ACHN (cell line): ENCODE data around the gene PYGO2.
A peak's percentile ranks its signal among the peaks of the same experiment; 100 is the strongest.

Source experiments
- DNase-seq: peaks from one replicate; pipeline ENCODE4 v3.0.0-alpha.2; 2015
- in situ Hi-C: cut with HindIII; loops from 2 replicates; pipeline ENCODE4 v1.10.0; 2017; ENCODE audit warnings: low sequenced_read_pairs, low pct_ligation_motif_present, low pct_unique_long_range_greater_than_20kb

PYGO2 gene, protein sequence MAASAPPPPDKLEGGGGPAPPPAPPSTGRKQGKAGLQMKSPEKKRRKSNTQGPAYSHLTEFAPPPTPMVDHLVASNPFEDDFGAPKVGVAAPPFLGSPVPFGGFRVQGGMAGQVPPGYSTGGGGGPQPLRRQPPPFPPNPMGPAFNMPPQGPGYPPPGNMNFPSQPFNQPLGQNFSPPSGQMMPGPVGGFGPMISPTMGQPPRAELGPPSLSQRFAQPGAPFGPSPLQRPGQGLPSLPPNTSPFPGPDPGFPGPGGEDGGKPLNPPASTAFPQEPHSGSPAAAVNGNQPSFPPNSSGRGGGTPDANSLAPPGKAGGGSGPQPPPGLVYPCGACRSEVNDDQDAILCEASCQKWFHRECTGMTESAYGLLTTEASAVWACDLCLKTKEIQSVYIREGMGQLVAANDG

DNA sequence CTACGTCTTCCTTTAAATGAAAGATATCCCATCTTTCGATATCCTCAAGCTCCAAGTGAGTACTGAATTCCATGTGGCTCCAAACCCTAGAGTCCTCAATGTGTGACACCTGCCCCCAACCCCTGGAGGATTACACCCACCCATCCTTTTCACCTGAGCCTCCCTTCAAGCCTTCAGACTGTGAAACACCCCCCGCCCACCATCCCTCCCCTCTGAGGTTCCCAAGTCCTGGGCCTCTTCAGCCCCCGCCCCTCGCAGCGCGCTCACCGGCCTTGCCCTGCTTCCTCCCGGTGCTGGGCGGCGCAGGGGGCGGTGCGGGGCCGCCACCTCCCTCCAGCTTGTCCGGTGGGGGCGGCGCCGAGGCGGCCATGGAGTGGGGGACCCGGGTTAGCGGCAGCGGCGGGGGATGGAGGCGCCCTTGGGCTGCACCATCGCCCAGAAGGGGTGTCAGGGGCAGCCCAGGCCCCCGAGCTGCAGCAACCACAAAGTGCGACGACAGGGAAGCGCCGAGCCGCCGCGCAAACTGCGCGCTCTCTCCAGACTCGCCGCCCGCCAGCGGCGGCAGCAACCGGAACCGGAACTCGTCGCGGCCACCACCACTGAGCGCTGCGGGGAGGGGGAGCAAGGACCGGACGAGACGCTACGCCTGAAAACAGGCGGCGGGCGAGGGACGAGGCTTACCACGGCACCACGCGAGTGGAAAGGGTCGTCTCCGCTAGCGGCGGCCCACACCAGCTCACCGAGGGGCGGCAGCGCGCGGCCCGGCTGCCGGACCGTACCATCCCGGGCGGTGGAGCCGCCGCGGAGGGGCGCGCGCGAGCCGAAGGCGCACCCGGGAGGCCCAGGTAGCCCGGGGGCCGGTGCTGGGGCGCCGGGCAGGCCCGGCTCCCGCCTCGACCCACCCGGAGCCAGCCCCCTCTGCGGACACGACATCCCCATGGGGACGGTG, at the start of gene PYGO2:
Gene PYGO2, minus strand, starts transcription at position 576 of the 949 bp plus-strand sequence. Its CDS starts 206 bp downstream, at position 370.
- DNase-seq: peak; percentile 84
- in situ Hi-C loops: no loop called here

DNA sequence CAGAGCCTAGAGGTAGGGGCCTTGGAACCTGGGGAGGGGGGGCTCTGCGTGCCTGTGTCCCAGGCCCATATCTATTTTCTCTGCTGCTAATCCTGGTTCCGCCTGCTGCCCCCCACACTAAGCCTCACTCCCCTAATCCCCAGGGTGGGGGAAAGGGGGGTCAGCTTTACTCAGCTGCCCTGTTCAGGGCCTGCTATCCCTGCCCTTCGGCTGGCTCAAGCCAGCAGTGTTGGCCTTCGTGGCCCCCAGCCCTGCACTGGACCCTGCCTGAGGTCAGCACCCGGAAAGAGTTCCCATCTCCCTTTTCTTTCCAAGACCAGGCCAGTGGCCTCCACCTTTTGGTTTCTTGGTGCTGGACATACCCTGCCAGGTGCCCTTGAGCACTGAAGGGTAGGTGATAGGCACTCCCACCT, 49.4 kb upstream of the PYGO2 start:
- DNase-seq: no peak
- in situ Hi-C loops: no loop called here

DNA sequence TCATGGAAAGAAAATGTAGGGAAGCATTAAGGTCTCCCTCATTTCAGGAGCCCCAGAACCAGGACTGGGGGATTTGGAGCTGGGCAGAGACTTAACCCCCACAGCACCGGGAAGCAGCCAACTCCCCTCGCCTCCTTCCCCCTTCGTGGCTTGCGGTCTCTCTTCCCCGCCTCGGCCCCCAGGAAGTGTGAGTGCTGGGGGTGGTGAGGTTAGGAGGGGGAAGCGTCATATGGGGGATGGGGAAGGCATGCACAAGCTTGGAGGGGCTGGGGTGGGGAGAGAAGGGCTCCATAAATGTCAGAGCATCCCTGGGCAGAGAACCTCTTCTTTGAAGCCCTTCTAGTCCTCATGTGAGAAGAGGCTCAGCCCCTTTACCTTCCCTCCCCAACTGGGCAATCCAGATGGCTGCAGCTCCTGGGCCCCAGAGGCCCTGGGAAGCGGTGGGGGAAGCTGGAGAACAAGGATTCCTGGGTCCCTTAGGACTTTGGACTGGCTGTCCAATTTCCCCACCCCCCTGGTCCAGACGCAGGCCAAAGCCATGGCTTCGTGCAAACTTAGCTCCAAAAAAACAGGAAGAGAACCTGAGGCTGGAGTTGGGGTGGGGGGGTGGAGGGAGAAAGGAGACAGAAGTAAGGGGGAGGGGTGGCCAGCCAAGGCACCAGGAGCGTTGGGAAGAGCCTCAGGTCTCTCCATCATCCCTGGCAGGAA, 48.8 kb upstream of the PYGO2 start:
- DNase-seq: no peak
- in situ Hi-C loops: no loop called here

DNA sequence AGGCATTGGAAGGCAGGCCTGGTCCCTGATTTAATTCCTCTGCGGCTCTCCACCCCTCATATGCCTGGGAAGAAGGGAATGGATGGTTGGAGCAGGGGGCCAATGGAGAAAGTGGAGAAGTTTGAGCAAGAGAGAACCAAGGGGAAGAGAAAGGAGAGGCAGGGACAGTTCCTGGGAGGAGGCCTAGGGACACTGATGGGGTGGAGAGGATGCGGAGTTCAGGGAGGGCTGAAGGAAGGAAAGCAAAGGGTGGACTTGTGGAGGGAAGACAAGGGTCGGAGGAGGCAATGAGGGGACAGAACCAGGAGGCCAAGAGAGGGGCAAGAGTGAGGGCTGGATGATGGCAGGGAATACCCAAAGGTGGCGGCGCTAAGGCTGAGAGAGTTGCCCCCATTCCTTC, 48.2 kb upstream of the PYGO2 start:
- in situ Hi-C loops: no loop called here
- no peak for DNase-seq

DNA sequence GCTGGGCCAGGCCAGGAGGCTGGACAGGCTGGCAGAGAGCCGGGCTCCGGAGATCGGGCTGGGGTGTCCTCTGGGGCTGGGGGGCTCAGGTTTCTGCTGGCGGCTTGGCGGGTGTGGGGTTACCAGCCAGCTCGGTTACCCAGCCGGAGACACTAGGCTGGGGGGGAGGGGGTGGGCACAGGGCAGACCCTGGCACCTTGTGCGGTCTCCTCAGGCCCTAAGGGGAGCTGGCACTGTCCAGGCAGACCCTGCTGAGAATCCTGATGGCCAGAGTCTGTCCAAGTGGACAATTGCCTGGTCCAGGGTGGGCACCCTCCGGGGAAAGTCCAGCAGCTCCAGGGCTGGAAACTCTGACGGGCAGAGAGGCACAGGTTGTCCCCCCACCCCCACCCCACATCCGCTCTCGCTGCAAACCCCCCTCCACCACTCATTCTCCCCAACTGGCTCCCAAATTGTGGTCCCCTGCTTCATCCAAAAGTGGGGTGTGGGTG, 47.7 kb upstream of the PYGO2 start:
- in situ Hi-C loops: no loop called here

DNA sequence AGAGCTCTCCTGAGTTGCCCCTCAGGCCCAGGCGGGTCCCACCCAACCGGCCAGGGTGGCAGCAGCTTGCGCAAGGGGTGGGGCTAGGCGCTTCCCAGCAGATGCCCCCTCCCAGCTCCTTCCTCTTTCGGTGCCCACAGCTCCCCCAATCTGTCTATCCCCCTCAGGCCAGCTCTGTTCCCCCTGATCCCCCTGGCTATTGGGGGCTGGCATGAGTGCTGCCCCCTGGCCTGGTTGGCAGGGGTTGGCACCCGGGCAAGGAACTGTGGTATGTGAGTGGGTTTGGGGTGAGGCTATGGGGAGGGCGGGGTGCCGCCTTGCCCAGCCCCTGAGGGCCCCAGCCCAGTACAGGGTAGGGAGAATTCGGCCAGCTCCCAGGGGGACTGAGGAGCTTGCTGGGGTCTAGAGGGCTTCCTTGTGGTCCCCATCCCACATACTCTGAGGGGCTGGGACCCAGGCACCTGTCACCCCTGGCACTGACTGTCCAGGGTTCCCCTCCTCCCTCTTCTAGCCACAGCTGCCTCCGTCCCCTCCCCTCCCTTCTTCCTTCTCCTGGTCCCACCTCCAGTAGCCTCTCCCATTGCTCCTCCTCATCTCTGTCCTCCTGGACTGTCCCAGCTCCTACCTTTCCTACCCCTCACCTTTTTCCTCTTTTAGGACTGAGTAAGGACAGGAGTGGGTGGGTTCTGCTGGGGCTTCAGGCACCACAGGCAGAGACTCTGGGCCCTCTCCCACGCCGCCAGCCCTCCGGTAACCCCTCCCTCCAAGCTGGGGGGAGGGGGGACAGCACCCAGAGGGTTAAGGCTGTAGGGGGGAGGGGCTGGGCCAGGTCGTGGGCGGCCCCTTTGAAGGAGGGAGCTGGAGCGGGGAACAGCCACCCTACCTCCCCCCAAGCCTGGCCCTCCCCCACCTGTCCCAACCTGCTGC, 46.7 kb upstream of the PYGO2 start:
- in situ Hi-C loops: no loop called here
- DNase-seq: no peak

More for the DNA sequence above, 47.7 kb upstream of the PYGO2 start:
- no peak for DNase-seq

DNA sequence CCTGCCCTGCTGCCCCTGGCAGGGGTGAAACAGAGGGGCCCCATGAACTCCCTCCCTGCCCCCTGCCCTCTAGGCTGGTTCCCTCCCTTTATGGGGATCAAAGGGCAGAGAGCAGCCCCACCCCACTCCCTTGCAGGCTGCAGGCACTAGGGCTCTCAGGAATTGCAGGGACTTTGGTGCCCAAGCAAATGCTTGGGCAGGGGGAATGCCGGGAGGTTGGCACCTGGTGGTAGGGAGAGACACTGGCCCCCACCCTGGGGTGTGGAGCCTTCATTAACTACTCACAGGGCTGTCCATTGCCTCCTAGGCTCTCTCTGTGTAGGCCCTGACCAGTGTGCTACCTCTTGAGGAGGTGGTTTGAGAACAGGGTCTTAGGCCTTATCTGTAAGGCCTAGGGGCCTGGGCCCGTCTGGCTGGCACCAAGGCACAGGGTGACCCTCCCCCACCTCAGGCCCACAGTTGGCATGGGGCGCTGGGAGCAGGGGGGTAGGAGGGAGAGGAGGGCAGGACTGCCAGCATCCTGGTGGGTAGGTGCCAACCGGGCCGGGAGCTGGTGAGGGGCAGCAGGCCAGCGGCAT, 45.8 kb upstream of the PYGO2 start:
- DNase-seq: no peak
- in situ Hi-C loops: no loop called here

DNA sequence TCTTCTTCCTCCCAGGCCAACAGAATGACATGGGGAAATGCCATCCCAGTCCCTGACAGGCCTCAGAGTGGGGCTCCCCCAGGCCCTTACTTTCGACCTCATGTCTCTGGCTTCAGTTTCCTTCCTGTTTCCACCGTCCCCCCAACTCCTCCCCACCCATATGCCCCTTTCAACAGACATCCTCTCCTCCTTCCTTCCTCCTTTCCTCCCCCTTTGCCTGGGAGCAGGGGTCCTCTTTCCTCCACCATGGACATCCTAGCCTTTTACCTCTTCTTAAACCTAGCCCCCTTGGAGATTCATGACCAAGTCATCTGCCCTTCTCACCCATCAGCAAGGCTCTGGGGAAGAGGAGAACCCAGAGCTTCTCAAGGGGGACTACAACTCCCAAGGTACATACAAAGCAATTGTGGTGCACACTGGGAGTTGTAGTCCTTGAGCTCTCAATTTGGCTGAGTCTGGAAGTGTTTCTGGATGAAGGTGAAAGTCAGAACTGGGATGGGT, 45.1 kb upstream of the PYGO2 start:
- DNase-seq: no peak
- in situ Hi-C loops: no loop called here

DNA sequence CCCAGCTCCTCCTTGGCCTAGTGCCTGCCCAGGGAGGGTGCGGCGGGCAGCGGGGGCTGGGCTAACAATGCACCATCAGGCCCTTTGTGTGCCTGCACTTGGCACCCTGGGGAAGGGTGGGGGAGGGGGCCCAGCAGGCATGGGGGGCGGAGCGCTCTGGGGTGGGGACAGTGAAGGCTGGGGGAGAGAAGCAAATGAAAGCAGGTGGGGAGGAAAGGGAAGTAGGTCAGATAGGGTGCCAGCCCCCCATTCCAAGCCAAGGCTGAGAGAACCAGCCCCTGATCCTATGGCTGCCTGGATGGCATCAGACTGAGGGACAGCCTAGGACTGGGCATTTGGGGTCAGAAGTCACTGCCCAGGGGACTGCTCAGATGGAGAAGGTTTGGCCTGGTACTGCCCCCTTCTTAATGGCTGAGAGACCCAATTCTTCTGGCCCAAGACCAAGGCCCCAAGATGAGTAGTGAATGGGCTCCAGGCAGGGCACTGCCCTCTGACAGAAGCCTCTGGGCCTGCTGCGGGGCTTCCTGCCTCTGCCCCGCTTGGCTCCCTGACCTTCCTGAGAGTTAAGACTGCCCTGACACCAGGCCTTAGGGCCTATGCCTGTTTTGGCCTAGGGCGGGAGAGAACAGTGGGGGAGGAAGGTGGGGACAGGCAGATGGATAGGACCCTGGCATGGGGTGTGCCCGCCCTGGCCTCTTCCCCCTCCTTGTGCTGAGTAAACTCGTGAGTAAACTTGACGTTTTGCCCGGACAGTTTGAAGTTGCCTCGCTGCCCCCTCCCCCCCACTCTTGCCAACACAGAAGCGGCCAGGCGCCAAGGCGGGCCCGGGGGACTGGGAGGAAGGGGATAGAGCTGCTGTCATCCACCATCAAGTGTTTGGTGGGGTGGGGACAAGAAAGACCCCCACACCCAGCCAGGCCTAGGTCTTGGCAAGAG, 43.8 kb upstream of the PYGO2 start:
- in situ Hi-C loops: no loop called here

DNA sequence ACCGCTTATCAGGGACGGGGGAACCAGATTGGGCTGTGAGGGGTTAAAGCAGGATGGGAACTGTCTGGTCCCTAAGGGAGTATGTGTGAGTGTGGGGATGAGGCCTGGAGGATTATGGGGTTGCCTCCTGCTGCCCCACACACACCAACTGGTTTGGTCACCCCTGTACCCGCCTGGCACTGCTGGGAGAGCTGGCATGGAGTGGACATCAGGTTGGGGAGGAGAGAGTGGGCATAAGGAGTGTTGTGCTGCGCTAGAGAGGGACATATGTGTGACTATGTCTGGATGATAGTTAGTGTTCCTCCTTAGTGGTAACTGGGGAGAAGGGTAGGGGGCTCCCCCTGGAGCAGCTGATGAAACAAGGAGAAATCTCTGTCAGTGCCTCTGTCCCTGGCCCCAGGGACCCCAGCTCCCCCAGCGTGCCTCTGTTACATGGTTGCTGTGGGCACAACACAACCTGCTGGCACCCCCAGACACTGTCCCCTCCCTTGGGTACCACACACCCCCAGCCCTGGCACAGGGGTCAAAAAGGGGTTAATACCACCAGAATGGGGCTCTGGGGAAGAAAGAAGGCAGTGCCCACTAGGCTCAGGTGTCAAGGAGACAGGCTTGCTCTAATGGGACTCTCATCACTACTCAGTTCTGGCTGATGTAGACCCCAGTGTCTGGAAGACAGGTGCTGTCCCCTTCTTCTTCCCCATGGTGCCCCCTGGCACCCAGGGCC, 42.9 kb upstream of the PYGO2 start:
- DNase-seq: no peak

More for the DNA sequence above, 43.8 kb upstream of the PYGO2 start:
- no peak for DNase-seq

DNA sequence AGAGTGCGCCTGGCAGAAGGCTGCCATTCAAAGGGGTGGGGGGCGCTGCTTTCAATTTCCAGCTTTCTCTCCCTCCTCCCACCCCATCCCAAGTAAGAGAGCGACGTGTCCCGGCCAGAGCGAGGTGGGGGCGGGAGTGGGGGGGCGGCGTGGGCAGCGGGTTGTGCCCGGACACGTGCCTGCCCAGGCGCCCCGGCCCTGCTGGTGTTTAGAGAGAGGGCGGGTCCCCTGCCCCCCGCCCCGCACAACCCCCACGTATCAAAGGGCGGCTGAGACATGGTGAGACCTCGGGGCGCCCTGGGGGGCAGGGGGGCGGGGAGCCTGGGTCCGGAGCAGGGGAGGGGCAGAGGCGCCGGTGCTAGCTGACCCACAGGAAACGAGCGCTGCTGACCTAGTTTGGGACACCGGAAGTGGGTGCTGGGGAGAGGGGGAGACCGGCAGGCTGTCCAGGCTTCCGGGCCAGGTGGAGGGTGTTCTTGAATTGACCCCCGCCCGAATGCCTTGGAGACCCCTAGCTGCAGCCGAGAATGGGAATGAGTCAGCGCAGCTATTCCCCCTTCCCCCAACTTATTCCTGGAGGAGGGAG, 42.3 kb upstream of the PYGO2 start:
- in situ Hi-C loops: no loop called here
- DNase-seq: peak; percentile 81

More for the DNA sequence above, 42.9 kb upstream of the PYGO2 start:
- in situ Hi-C loops: no loop called here

DNA sequence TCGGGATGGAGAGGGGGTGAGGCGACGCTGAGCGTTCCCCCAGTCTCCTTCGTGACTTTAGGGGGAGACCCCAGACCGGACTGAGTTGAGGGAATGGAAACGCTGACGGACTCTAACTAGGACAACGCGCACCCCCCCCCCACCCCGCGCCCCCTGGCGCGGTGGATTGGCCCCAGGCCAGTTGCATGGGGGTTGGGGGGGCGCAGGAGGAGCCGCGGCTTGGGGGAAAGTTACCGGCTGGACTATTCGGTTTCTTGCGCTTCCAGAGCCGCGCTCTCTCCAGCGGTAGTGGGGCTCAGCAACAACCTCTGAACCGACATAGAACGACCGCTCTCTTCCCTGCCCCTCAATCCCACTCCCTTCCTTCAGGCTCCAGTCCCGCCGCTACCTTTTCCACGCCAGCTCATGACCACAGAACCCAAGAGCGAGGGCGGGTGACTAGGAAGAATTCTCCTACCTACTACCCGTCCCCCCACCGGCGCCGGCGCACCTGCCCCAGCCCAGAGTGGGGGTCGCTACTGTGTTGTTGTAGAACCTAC, 41.7 kb upstream of the PYGO2 start:
- in situ Hi-C loops: no loop called here
- DNase-seq: peak; percentile 37

DNA sequence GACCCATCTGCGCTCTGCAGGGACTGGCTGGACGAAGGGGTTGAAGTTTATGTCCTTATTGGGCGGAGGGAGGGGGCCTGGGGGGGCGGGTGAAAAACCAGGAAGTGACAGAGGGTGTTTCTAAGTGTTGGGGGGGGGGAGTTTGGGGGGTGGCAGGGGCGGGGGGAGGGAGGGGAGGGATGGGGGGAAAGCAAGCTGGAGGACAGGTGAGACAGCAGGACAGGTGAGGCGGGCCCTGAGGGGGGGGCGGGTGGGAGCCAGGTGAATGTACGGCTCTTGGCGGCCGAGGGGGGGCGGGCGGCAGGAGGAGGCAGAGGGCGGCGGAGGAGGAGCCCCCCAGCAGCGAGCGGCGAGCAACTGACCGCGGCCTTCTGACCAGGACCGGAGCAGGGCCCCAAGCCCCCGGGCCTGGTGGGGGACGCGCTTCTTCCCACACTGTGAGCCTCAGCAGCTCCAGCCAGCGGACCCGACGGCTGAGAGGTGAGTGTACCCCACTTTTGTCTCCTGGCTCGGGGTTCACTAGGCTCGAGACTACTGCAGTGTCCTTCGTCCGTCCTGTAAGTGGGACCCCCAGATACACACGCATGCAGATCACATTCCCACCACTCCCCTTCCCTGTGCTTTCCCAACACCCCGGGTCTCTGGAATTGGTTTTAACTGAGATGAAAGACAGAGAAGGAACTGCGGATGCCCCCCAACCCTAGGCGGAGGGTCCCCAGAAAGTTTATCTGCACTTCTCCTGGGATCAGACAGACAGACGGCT, 41.1 kb upstream of the PYGO2 start, which contains the start of gene ZBTB7B:
Gene ZBTB7B, plus strand, starts transcription at position 339 of the 763 bp plus-strand sequence. CDS start 11,859 bp downstream, outside the sequence.
- DNase-seq: peak; percentile 40
- in situ Hi-C loops: no loop called here
